Ecto neural progenitor cell (in vitro differentiated cells): ENCODE results near the gene DUS2.
"Not testable (repeated sequence)": the region's sequence is repeated elsewhere in the genome, so short reads cannot be mapped to it uniquely, and the experiment has no call there.

Experiments
- DNase-seq: peaks from one replicate; pipeline ENCODE4 v3.0.0-alpha.2; 2018; ENCODE audit warnings: low spot score

DUS2 gene

DNA sequence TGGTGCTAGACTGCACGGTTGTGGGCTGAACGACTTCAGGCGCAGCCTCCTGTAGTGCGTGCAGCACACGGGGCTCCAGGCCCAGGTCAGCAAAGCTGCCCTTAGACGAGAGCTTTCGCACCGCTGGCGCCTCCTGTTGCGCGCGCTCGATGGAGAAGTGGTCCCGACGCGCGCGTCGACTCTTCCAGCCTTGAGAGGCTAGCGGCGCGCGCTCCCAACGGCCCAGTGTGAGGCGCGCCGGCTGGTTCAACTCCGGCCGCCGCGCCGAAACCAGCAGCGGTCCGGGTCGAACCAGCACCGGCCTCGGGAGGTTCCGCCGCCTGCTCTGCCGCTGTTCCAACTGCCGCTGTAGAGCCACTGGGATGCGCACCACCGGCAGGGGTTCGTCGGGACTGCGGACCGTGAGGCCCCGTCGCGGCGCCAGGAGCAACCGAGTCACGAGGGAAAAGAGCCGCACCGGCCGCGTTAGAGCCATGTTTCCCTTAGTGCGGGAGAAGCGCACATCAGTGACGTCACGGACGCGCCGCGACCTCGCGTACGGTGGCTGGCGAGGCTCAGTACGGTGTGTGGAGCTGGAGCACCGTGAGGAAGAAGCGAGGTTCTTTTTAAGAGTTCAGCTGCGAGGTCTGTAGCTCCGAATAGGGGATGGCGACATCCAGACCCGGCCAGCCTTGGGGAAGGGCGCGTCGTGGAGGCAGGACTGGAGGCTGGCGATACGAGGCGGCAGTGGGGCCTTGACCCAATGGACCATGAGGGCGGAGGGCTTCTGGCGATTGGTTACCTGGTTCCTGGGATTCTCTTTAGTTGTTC lies at the start of gene DUS2, which contains the start of gene DDX28:
TSS of gene DUS2 (plus strand) at position 557 of the 810 bp plus-strand sequence. CDS start 14,740 bp downstream, outside the sequence.
TSS of gene DDX28 (minus strand) at position 505 of the 810 bp plus-strand sequence. CDS start at position 475, 30 bp downstream.
- DNase-seq = peak; percentile 97

DNA sequence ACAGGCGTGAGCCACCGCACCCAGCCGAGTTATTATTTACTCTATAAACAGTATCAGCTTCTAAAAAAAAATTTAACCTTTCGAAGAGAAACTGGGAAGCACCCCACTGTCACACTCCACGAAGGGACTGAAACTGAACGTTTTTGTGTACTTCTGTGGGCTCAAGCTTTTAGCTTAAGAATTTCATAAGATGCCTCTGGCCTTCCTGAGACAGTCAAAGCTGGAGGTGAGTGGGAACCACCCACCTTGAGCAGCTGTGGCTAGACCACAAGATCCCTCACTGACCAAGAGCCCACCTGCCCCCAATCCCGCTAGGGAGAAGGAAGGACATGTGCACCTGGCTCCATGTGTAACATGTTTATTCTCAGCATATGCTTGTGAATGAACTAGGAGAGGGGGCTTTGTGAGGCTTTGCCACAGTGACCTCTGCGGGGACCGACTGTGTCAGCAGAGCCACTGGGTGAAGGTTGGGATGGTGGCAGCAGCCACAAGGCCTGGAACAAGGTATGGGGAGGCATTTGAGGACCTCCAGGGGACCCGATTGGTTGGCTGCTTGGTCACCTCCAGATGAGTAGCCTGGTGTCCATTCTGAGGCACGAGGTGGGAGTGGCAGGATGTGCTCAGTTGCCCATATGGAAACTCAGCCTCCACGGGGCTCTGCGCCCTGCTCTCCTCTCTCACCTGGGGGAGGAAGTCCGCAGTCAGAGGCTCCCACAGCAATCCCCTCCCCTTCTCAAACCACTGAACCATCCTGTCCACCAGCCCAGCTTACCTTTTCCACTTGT lies 47.6 kb upstream of the DUS2 start:
- DNase-seq = no peak

DNA sequence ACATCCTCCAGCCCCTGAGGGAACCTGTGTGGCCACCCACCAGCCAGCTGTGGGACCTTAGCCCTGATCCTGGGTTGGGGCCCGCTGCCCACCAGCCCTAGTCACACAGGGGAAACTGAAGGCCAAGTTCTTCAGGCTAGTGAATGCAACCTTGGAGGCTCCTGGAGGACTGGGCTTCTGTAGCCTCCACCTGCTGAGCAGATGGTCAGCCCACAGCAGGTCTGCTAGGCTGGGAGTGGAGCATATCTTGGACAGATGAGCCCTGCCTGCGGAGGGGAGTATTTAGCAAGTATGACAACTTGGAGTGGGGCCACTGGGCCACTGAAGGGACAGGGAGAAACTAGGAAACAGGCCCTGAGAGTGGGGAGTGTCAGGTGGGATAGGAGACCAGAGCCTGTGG lies 46.9 kb upstream of the DUS2 start:
- no peak for DNase-seq

DNA sequence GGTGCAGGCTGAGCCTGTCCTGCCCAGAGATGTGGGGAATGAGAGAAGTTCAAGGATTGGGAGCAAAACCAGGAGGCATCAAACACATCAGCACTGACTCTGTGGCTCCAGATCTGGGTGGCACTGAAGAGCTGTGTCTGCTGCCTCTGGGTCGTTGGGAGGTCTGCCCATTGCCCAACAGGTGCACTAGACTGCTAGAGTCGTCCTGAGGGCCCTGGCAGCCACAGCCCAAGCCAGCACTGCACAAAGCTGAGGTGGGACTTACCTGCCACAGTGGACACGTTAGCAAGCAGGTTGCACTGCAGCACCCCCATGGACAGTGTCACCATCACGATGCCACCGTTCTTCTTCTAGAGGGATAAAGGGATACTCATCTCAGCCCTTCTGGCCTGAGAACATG lies 46.1 kb upstream of the DUS2 start:
- DNase-seq = no peak

DNA sequence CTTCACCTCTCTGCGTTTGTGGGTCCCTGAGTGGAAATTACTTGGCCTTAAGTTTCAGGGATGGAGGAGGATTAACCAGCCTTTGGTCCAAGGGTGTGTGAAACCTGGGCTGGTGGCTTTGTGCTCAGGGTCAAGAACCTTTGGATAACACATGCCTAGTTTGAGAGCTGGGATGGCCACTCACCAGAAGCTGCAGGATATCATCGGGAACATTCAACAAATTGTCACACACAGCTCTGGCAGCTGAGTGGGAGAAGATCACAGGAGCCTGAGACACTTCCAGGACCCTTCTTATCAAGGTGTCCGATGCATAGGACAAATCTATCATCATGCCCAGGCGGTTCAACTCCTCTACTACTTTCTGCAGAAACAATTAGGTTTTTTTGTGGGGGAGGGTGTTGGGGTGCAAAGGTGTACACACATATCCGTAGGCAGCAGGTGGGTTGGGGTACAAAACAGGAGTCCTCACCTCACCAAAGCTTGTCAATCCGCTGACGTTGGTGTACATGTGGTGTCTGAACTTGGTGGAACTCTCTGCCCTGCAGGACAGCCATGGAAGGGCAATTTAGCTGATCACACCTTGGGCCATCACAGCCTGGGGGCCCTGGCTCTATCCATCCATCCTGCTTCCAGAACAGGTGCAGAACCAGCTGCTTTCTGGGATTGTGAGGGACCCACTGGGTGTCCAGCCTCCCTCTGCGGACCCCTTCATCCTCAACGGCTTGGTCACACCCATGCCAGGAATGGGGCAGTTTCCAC lies 45.4 kb upstream of the DUS2 start:
- no peak for DNase-seq

DNA sequence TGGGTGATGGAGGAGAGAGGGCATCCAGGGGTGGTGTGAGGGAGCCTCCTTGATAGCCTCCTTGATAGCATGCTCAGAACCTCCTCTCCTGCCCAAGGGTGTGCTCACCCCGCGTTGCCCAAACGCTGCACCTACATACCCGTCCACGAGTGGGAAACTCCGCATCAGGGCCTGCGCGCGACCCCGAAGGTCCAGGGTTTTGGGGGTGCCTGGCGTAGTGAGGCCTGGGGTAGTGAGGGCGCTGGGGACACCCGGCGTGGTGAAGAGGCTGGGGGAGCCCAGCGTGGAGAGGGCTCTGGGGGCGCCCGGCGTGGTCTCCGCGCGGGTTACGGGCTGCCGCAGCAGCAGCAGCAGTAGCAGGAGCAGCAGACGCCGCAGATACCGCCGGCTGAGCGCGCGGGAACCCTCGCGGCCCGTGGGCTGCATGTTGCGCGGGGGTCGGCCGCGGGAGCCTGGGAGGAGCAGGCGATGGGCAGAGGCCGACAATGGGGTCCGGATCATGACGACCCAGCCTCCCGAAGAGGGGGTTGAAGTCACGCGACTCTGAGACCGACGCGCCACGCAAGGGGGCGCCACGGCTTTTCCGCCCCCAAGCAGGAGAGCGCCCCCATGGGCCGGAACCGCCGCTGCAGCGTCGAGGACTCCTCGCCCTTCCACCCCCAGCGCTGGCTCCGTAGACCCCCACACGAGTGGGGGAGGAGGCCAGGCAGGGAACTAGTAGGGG lies 43.0 kb upstream of the DUS2 start, which contains the start of gene DPEP3:
TSS of gene DPEP3 (minus strand) at position 545 of the 724 bp plus-strand sequence. CDS start at position 426, 119 bp downstream.
- DNase-seq = no peak

DNA sequence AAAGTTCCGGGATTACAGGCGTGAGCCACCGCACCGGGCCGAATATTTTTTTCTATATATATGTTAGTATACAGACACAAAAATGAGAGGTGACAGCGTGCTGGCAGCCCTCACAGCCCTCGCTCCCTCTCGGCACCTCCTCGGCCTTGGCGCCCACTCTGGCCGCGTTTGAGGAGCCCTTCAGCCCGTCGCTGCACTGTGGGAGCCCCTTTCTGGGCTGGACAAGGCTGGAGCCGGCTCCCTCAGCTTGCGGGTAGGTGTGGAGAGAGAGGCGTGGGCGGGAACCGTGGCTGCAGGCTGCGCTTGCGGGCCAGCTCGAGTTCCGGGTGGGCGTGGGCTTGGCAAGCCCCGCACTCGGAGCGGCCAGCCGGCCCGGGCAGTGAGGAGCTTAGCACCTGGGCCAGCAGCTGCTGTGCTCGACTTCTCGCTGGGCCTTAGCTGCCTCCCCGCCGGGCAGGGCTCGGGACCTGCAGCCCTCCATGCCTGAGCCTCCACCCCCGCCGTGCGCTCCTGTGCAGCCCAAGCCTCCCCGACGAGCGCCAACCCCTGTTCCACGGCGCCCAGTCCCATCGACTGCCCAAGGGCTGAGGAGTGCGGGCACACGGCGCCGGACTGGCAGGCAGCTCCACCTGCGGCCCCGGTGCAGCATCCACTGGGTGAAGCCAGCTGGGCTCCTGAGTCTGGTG lies 40.9 kb upstream of the DUS2 start:
- DNase-seq = no peak

DNA sequence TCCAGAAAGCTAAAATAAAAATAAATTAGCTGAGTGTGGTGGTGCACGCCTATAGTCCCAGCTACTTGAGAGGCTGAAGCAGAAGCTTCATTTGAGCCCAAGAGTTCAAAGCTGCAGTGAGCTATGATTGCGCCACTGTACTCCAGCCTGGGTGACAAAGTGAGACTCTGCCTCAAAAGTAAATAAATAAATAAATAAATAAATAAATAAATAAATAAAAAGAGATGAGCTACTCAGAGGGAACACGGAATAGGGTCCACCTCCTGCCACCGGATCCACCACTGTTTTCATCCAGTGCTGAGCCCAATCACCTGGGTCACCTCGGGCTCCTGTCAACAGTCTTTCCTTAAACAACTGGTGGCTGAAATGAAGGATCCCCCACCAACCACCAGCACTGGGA lies 36.1 kb upstream of the DUS2 start:
- DNase-seq = no peak

DNA sequence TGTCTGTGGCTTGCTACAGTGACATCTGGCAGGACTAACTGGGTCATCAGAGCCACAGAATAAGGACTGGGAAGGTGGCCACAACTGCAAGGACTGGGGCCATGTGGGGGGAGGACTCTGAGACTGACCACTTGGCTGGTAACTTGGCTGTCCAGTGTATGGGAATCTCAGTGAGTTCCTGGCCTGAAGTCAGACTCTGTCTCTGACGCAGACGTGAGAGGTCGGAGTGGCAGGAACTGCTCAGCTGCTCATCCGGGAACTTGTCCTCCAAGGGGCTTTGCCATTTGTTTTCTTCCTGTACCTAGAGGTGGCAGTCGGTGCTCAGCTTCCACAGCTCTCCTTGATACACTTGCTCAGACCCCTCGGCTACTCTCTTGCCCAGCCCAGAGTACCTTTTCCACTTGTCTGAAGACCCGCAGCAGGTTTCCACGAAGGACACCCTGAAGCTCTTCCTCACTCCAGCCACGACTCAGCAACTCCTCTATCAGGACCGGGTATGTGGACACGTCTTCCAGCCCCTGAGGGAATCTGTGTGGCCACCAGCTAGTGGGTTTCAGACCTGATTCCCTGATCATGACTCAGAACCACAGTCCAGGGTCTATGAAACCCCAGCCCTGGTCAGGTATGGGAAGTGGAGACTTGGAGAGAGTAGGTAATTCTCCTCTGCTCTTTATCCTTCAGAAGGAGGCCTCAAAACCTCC lies 35.5 kb upstream of the DUS2 start:
- no peak for DNase-seq

DNA sequence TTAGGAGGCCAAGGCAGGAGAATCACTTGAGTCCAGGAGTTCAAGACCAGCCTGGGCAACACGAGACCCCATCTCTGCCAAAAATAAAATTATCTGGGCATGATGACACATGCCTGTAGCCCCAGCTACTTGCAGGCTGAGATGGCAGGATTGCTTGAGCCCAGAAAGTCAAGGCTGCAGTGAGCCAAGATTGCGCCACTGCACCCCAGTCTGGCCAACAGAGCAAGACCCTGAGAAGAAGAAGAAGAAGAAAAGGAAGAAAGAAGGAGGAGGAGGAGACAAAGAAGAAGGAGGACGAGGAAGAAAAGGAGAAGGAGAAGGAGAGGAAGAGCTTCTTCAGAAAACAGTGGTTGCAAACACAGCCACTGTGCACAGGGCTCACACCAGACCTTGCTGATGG lies 34.4 kb upstream of the DUS2 start:
- DNase-seq = no peak

DNA sequence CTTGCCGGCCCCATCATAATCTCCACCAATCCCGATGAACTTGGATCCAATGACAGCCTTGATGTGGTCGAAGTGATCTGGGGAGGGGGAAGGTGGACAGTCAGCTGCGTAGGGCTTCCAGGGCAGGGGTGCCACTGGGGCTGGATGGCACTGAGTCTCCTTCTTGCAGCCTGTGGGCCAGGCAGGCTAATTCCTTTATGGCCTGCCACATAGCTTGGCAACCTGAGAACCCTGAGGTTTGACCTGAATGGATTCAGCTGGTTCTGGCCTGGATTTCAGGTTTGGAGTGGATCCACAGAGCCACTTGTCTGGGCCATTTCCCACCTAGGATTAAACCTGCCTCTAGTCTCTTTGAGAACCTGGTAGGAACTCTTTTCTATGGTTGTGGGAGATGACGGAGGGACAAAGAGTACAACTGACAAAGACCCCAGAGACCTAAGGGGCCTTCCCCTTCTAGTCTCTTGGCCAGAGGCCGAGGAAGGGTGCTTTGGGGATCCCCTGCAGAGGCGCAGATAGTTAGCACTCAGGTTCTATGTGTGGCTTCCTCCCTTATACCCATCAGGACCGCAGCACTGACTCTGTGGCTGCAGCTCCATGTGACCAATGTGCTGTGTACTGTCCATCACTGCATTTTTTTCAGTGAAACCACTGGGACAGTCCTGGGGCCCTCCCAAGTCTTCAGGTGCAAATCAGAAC lies 33.6 kb upstream of the DUS2 start:
- no peak for DNase-seq

DNA sequence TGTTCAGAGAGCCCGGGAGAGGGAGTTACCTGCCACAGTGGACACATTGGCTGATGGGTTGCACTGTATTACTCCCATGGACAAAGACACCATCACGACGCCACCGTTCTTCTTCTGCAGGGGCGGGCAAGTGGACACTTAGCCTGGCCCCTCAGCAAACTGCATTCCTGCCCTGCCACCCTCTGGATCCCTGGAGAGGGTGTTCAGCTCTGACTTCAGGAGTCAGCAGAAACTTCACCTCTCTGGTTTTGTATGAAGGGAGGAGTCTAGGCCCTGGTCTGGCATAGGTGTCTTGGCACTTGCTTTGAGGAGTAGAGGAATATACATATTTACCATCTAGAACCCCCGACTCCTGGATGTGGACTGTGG lies 33.1 kb upstream of the DUS2 start:
- DNase-seq = no peak

DNA sequence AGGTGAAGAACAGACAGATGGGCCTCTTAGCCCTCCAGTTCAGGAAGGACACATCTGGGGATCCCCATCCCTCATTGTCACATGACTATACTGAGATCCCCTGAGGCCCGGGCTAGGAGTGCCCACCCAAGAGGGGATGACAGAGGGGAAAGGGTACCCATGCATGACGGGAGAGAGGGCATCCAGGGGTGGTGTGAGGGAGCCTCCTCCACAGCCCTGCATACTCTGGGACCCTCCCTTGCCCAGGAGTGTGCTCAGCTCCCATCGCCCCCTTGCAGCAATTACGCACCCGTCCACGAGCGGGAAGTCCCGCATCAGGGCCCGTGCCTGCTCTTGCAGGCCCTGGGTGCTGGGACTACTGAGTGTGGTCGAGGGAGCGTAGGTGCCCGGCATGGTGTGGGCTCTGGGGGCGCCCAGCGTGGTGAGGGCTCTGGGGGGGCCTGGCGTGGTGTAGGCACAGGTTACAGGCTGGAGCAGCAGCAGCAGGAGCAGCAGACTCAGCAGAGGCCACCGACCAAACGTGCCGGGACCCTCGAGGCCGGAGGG lies 30.4 kb upstream of the DUS2 start:
- DNase-seq = no peak

DNA sequence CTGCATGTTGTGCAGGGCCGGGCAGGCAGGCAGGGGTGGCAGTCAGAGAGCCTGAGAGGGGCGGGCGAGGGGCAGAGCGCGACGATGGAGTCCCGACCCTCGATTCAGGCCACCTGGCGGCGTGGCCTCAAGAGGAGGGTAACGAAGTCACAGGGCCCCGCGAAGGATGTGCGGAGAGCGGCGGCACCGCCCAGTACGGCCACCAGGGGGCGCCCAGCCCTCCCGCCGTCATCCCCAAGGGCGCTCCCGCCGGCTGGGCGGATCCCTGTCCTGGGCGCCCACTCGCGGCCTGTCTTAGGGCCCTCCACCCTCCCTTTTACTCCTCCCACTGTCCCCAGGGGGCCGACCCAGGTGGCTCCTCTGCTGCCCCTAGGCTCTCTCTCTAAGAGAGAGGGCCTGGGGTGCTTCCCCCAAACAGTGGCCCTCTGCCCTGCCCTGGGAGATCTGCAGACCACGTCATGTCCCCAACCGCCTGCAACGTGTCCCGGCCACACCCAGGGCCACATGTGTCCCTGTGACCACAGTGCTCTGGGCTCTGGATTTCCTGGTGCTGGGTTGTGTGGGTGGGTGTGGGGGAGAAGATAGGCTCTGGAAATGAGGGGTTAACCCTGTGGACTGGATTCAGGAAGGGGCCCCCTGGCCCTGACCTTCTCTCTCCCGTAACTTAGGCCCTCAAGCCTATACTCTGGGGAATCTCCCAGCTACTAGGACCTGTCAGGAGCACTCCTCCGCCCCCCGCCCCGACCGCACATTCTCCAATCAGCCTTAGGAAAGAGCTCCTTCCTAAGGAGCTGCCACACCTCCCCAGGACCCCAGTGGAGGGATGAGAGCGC lies 29.7 kb upstream of the DUS2 start:
- DNase-seq = peak; percentile 86

DNA sequence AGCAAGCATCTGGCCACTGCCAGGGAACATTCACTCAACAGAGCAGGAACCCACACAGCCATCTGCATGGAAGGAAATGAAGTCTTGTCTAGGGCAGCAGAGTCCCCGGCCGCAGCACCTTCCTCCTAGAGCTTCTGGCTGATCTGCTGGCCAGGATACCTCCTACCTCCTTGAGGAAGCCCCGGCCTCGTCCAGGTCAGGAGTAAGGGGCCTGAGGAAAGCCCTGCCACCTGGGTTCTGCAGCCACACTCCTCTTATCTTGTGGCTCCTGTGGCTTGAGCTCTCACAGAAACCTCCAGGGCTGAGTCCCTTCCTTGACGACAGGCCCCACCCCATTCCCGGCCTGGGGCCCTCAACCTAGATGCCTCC lies 29.1 kb upstream of the DUS2 start:
- DNase-seq = not testable (repeated sequence)

DNA sequence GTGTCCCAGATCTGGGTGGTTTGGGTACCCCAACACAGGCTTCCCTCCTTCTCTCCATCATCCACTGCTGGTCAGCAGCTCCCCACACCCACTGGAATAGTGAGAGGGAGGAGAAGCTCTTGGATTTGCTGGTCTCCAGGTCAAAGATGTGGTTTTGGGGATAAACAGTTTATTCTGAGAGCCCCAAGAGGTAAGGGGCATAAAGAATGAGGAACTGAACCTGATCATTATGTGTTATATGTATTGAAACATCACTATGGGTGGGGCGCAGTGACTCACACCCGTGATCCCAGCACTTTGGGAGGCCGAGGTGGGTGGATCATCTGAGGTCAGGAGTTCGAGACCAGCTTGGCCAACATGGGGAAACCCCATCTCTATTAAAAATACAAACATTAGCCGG lies 27.7 kb upstream of the DUS2 start:
- no peak for DNase-seq

DNA sequence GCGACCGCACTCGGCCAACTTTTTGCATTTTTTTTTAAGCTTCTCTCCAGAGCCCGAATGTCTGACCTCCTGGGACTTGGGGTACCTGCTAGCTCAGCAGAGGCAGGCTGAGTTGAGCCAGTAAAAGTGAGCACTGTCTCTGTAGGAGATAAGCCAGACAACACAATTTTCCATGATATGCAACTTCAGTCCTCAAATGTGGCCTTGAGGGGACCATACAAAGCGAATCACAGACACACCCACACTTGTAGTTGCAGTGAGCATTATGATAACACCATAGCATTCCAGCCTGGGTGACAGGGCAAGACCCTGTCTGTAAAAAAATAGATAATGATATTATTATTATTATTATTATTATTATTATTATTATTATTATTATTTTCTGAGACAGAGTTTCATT lies 26.4 kb upstream of the DUS2 start:
- DNase-seq = no peak

DNA sequence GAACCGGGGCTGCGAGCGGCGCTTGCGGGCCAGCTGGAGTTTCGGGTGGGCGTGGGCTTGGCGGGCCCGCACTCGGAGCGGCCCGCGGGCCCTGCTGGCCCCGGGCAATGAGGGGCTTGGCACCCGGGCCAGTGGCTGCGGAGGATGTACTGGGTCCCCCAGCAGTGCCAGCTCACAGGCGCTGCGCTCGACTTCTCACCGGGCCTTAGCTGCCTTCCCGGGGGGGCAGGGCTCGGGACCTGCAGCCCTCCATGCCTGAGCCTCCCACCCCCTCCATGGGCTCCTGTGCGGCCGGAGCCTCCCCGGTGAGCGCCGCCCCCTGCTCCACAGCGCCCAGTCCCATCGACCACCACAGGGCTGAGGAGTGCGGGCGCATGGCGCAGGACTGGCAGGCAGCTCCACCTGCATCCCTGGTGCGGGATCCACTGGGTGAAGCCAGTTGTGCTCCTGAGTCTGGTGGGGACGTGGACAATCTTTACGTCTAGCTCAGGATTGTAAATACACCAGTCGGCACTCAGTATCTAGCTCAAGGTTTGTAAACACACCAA lies 24.8 kb upstream of the DUS2 start:
- not testable (repeated sequence) for DNase-seq
